PFSK-1 (cell line): ENCODE measurements around the gene MMP12.

Source experiments
- FOXP2 ChIP-seq: optimal IDR thresholded peaks from 2 replicates; pipeline ENCODE3; 2011; ENCODE audit warnings: borderline replicate concordance, control low read depth, inconsistent platforms; ENCODE audit not compliant: insufficient read depth; ENCODE audit errors: extremely low read length, extremely low read depth
- POLR2AphosphoS5 ChIP-seq: IDR thresholded peaks from 2 replicates; pipeline ENCODE4 v1.6.1; 2012; ENCODE audit warnings: low read depth, mild to moderate bottlenecking, control low read depth, low read length, moderate library complexity
- SIN3A ChIP-seq: IDR thresholded peaks from 2 replicates; pipeline ENCODE4 v1.6.1; 2012; ENCODE audit warnings: mild to moderate bottlenecking, low read length, moderate library complexity, borderline replicate concordance; ENCODE audit not compliant: insufficient read depth
- TAF1 ChIP-seq: IDR thresholded peaks from 2 replicates; pipeline ENCODE4 v1.6.1; 2012; ENCODE audit warnings: low read length, control low read depth, borderline replicate concordance; ENCODE audit not compliant: insufficient read depth
- TF ChIP-seq, protein P1 (sequence below), 2 experiments: IDR thresholded peaks; 2 replicates each; pipeline versions ENCODE4 v1.6.1 to v1.8.0; 2011 to 2012; ENCODE audit warnings: low read depth in 2 of 2, low read length in 2 of 2, control low read depth in 1 of 2, inconsistent platforms in 1 of 2, mild to moderate bottlenecking in 1 of 2, moderate library complexity in 1 of 2; ENCODE audit not compliant: insufficient read depth in 1 of 2

Gene MMP12

DNA sequence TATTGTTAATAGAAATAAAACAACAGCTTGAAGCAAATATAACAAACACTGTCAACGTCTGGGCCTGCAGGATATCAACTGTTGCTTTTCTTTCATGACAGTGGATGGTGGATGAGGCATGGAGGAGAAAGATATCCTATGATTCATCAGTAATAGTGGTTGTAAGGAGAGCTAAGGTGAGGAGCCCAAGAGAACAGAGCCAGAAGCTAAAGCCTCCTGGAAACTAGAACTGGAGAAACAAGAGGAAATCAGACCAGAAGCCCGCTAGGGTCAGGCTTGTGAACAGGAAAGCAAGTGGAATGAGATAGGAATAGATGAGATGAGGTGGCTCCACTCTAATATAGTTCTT, 37.7 kb upstream of the MMP12 start:
- TF ChIP-seq POLR2AphosphoS5 = no peak
- TF ChIP-seq SIN3A = no peak
- no peak for TF ChIP-seq TAF1
- TF ChIP-seq FOXP2 = no peak

DNA sequence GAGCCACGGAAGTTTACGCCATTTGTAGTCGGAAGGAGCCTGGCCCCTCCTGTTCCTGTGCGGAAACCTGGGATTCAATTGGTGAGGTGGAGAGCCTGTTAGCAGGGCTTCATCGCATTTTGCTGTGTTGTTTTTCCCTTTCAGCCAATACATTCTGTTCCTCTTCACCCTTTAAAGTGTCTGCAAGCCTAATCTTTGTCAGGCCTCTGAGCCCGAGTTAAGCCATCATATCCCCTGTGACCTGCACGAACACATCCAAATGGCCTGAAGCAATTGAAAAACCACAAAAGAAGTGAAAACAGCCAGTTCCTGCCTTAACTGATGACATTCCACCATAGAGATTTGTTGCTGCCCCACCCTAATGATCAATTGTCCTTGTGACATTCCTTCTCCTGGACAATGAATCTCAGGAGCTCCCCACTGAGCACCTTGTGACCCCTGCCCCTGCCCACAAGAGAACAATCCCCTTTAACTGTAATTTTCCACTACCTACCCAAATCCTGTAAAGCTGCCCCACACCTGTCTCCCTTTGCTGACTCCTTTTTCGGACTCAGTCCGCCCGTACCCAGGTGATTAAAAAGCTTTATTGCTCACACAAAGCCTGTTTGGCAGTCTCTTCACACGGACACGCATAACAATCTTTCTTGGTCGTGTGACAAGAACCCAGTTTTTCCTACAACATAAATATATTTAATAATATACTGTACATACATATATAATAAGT, 37.1 kb upstream of the MMP12 start:
- TF ChIP-seq POLR2AphosphoS5 = no peak

DNA sequence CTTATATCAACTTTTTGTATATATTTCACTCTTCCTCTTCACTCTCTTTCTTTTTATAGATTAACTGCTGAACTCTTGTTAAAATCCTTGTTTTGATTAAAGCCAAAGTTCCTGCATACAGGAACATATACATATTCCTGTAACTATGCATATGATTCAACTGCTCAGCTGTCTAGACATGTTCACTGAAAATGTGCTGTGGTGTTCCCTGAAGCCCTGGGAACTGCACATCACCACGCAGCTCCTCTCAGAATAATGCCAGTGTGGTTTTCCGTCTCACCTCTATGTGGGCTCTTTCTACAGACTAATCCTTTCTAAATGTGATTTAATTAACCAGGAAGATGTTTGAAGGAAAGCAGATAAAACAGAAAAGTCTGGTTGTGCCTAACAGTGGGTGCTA, 25.6 kb upstream of the MMP12 start:
- TF ChIP-seq TAF1 (no peak), FOXP2 (no peak), POLR2AphosphoS5 (no peak), SIN3A (no peak)
- TF ChIP-seq, protein P1, sequence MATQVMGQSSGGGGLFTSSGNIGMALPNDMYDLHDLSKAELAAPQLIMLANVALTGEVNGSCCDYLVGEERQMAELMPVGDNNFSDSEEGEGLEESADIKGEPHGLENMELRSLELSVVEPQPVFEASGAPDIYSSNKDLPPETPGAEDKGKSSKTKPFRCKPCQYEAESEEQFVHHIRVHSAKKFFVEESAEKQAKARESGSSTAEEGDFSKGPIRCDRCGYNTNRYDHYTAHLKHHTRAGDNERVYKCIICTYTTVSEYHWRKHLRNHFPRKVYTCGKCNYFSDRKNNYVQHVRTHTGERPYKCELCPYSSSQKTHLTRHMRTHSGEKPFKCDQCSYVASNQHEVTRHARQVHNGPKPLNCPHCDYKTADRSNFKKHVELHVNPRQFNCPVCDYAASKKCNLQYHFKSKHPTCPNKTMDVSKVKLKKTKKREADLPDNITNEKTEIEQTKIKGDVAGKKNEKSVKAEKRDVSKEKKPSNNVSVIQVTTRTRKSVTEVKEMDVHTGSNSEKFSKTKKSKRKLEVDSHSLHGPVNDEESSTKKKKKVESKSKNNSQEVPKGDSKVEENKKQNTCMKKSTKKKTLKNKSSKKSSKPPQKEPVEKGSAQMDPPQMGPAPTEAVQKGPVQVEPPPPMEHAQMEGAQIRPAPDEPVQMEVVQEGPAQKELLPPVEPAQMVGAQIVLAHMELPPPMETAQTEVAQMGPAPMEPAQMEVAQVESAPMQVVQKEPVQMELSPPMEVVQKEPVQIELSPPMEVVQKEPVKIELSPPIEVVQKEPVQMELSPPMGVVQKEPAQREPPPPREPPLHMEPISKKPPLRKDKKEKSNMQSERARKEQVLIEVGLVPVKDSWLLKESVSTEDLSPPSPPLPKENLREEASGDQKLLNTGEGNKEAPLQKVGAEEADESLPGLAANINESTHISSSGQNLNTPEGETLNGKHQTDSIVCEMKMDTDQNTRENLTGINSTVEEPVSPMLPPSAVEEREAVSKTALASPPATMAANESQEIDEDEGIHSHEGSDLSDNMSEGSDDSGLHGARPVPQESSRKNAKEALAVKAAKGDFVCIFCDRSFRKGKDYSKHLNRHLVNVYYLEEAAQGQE (IDR thresholded peaks at IDR 0.05; ENCODE audit: insufficient read depth in 1 of 2, low read depth in 2 of 2, low read length in 2 of 2) = no peak

DNA sequence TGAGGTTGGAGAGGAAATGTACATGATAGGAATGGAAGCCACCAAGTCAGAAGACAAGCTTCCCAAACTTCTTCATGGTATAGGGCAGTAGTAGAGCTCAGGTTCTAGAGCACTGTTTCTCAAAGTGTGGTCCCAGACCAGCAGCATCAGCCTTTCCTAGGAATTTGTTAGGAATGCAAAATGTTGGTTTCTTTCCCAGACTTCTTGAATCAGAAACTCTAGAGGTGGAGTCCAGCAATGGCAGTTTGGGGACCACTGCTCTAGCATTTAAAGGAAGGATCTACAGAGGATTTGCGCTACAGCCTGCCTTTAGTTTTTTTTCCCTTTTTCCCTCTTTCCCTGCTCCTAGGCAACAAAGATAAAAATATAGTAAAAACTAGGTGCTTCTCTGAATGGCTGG, 17.0 kb upstream of the MMP12 start:
- TF ChIP-seq POLR2AphosphoS5 (no peak), TAF1 (no peak), FOXP2 (no peak), SIN3A (no peak)
- TF ChIP-seq, protein P1 (IDR thresholded peaks at IDR 0.05; ENCODE audit: insufficient read depth in 1 of 2, low read depth in 2 of 2, low read length in 2 of 2) = no peak

DNA sequence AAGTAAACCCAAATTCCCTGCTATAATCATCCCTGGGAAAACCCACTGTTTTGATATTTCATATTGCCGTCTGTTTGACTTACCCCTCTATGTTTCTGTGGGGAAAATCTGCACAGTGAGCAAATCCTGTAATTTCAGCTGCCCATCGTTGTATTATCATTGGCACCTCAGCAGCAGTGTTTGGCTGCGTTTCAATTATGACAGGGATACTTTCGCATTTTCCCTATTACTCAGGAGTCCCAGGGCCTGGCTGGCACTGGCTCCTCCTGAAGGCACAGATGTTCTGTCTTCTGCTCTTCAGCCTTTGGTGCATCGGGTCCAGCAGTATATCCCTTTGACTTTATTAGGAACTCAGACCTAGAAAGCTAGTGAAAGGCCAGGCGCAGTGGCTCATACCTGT, 12.2 kb upstream of the MMP12 start:
- TF ChIP-seq FOXP2 = no peak
- TF ChIP-seq, protein P1 (IDR thresholded peaks at IDR 0.05; ENCODE audit: insufficient read depth in 1 of 2, low read depth in 2 of 2, low read length in 2 of 2) = no peak
- TF ChIP-seq SIN3A = no peak
- no peak for TF ChIP-seq POLR2AphosphoS5
- no peak for TF ChIP-seq TAF1

DNA sequence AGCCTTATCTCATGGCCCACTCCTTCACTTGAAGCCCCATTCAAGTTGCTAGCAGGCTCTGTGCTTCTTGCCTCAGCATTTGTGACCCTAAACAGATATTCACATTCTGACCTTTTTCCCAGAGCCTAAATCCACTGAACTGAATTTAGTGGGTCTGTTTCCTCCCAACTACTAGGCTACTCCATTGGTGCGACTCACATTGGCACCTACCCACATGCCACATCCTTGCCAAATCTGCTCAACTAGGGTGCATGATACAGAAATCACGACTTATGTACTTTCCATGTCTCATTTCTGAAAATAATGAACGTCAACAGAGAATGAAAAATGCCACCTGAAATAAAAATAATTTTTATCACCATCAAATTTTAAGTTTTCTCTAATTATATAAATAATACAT, 8.4 kb upstream of the MMP12 start:
- TF ChIP-seq FOXP2 (no peak), TAF1 (no peak), SIN3A (no peak), POLR2AphosphoS5 (no peak)
- TF ChIP-seq, protein P1 (IDR thresholded peaks at IDR 0.05; ENCODE audit: insufficient read depth in 1 of 2, low read depth in 2 of 2, low read length in 2 of 2) = no peak
